ENCODE measurements around the gene ZMYND15. TPM values are rescaled to one million over a fixed set of nuclear protein-coding genes. Genes with fewer than 3 reads are reported as not detected.

Gene ZMYND15
- total RNA-seq, 1 experiment from 2014 or later = 2.8 TPM

DNA sequence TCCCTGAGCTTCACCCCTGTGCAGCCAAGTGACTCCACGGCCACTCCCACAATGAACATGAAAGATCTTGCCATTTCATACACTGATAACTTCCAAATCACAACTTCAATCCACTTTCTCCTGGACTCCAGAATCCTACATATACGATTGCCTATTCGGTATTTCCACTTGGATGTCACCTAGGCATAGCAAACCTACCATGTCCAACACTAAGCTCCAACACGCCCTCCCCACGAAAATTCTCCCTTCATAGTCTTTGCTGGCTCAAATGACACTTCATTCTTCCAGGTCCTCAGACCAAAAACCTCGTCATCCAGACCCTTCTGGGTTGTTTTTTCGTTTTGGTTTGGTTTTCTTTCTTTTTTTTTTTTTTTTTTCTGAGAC lies 51.1 kb downstream of the ZMYND15 start:
- Histone ChIP-seq H3K9ac (ENCODE audit: low read length) (peak overlapping the region; percentile 79), H3K9me2 (ENCODE audit: insufficient read depth) (no peaks in the 10 kb centered on the region), H3K4me2 (ENCODE audit: low read length) (peak overlapping the region; percentile 92), H4K20me1 (ENCODE audit: insufficient read depth) (no peaks in the 10 kb centered on the region), H3K9me3 (ENCODE audit: control insufficient read depth in 1 of 2, insufficient read depth in 1 of 2, low read depth in 1 of 2, low read length in 2 of 2) (no peaks in the 10 kb centered on the region), H3K27ac (ENCODE audit: low read depth, low read length) (peak overlapping the region; percentile 98), H2AFZ (ENCODE audit: low read depth, low read length, poor library complexity, severe bottlenecking) (peak overlapping the region; percentile 81), H3K36me3 (ENCODE audit: control insufficient read depth in 1 of 2, insufficient read depth in 2 of 2, low read length in 2 of 2) (no peaks in the 10 kb centered on the region), H3K79me2 (ENCODE audit: insufficient read depth, low read length) (peaks cover 8% of the 10 kb centered on the region; the same call in 1 of the 2 replicates), H3K4me3 (replicated peaks in 1 of 2; ENCODE audit: low read depth in 1 of 2, low read length in 2 of 2) (peak overlapping the region; percentile 61 to 66), H3K27me3 (ENCODE audit: insufficient read depth, low read length) (no peaks in the 10 kb centered on the region), H3K4me1 (ENCODE audit: control insufficient read depth in 1 of 2, insufficient read depth in 2 of 2, low read length in 2 of 2) (peaks cover 25 to 42% of the 10 kb centered on the region in 2 experiments)
- ATAC-seq (no peak), DNase-seq (ENCODE audit: low read depth, low spot score) (no peak)
- ChIA-PET CTCF (interaction anchor here (0.7 to 3.6 kb wide), 17 partner anchors 12 to 224 kb away, joined by 3 to 19 read pairs (median 4); partner anchors contain the start of genes ARRB2, CHRNE, MED11 and PLD2), POLR2A (interaction anchor here (0.7 to 1.3 kb wide), 4 partner anchors 16 to 177 kb away, joined by 3 to 5 read pairs (median 3); partner anchors contain the start of genes PLD2 and SPAG7), RAD21 (ENCODE audit: low non-redundant PET in 1 of 2, low total read pairs in 2 of 2, uncharacterized antibody in 2 of 2, unreplicated experiment in 2 of 2) (interaction anchor here (1.4 to 1.5 kb wide), 2 partner anchors 60 to 80 kb away, joined by 4 to 6 read pairs; partner anchors contain the start of genes ARRB2 (in 1 of the 2) and MED11 (in 1 of the 2))
- TF ChIP-seq, protein P1, sequence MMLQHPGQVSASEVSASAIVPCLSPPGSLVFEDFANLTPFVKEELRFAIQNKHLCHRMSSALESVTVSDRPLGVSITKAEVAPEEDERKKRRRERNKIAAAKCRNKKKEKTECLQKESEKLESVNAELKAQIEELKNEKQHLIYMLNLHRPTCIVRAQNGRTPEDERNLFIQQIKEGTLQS (IDR thresholded peaks at IDR 0.05) = no peak
- TF ChIP-seq EZH2phosphoT487 (IDR thresholded peaks at IDR 0.05; ENCODE audit: borderline replicate concordance) (no peak), YY1 (IDR thresholded peaks at IDR 0.05; ENCODE audit: extremely low read depth, insufficient replicate concordance, low read depth, low read length) (no peak), CEBPB (IDR thresholded peaks at IDR 0.05; ENCODE audit: low read depth) (no peak), POLR2AphosphoS5 (IDR thresholded peaks at IDR 0.05; ENCODE audit: low read depth, low read length) (no peak), TCF7L2 (IDR thresholded peaks at IDR 0.05; ENCODE audit: borderline replicate concordance, extremely low read depth, insufficient read depth, insufficient read length) (no peak), RAD21 (IDR thresholded peaks at IDR 0.05; ENCODE audit: low read depth) (no peak), ZNF274 (IDR thresholded peaks at IDR 0.05; ENCODE audit: low read depth, low read length) (no peak), SIN3A (IDR thresholded peaks at IDR 0.05; ENCODE audit: low read depth) (no peak), POLR2A (IDR thresholded peaks at IDR 0.05; ENCODE audit: borderline replicate concordance, extremely low read depth, insufficient read depth, insufficient read length) (no peak), SRF (IDR thresholded peaks at IDR 0.05; ENCODE audit: low read depth) (no peak), EZH2 (IDR thresholded peaks at IDR 0.05) (no peak), FOSL1 (IDR thresholded peaks at IDR 0.05; ENCODE audit: low read depth) (no peak), EGR1 (IDR thresholded peaks at IDR 0.05; ENCODE audit: low read depth) (no peak)
- TF ChIP-seq, protein P2, sequence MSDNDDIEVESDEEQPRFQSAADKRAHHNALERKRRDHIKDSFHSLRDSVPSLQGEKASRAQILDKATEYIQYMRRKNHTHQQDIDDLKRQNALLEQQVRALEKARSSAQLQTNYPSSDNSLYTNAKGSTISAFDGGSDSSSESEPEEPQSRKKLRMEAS (IDR thresholded peaks at IDR 0.05) = no peak
- TF ChIP-seq, protein P3, sequence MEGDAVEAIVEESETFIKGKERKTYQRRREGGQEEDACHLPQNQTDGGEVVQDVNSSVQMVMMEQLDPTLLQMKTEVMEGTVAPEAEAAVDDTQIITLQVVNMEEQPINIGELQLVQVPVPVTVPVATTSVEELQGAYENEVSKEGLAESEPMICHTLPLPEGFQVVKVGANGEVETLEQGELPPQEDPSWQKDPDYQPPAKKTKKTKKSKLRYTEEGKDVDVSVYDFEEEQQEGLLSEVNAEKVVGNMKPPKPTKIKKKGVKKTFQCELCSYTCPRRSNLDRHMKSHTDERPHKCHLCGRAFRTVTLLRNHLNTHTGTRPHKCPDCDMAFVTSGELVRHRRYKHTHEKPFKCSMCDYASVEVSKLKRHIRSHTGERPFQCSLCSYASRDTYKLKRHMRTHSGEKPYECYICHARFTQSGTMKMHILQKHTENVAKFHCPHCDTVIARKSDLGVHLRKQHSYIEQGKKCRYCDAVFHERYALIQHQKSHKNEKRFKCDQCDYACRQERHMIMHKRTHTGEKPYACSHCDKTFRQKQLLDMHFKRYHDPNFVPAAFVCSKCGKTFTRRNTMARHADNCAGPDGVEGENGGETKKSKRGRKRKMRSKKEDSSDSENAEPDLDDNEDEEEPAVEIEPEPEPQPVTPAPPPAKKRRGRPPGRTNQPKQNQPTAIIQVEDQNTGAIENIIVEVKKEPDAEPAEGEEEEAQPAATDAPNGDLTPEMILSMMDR (IDR thresholded peaks at IDR 0.05 in 2 of 3, conservative IDR thresholded peaks at IDR 0.05 in 1 of 3; ENCODE audit: borderline replicate concordance in 1 of 3, insufficient read depth in 1 of 3, low read depth in 2 of 3, low read length in 2 of 3) = no peak
- intact Hi-C loops (cut with micrococcal nuclease) = loop anchor here (2.0 kb wide), 1 partner anchor 60 kb away; the partner anchor contains the start of gene MED11
- BruUV-seq (replicated peaks) = no TSS peak
